HG02759 (cell line): ENCODE results near the gene CNBP.

Source experiments
- ATAC-seq: cut with Tn5 transposase; IDR thresholded peaks from one replicate; pipeline ENCODE4 v1.9.1; 2021; ENCODE audit warnings: mild to moderate bottlenecking, moderate library complexity; ENCODE audit not compliant: unreplicated experiment

The CNBP gene

DNA sequence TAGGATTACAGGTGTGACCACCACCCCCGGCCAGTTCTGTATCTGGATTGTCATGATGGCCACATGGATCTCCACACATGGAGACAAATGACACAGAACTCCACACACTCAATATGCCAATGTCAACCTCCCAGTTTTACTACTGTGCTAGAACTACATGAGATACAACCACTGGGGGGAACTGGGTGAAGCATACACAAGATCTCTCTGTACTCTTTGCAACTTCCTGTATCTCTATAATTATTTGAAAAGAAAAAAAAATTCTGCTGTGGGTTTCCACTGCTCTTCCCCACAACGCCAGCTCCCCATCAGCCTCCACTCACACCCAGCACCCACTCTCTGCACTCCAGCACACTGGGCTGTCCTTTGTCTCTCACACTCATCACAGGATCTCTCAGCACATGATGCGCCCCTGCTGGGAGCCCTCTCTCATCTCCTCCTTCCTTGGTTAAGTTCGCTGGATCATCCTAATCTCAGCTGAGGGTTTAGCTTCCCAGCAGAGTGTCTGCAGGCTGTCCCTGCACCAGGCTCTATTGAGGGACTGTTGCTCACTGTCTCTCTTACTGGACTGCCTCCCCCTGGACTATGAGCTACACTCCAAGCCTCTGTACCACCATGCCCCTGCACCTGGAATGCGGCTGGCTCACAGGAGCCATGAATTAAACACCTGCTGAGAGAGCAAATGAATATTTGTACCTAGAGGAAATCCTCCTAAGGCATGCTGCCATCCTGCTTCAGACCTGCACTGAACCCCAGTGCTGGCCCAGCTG, 51.4 kb downstream of the CNBP start:
- no peak for ATAC-seq

- no peak for ATAC-seq
These were observed 52.1 kb downstream of the CNBP start for GRCh38 chr3:129131465-129132088.

DNA sequence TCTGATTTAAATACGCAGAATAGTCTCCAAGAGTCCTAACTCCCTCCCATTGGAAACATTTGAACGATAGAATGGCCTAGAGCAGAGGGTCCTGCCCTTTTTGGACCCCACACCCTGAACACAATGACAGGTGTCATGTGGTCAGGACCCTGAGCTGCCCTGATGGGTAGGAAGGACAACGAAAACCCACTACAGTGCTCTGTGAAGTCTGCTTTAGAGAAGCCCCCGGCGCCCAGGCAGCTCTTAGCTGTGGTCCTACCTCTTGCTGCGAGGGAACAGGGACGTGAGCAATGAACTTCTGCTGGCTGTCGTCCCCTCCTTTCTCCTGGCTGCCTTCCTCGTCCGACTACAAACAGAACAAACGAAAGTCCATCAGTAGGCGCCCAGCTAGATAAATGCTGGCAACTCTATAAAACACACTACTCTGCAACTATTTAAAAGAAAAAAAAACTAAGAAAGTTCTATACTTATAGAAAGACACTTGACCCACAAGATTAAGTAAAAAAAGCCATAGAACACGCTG, 53.3 kb downstream of the CNBP start:
- ATAC-seq: no peak

DNA sequence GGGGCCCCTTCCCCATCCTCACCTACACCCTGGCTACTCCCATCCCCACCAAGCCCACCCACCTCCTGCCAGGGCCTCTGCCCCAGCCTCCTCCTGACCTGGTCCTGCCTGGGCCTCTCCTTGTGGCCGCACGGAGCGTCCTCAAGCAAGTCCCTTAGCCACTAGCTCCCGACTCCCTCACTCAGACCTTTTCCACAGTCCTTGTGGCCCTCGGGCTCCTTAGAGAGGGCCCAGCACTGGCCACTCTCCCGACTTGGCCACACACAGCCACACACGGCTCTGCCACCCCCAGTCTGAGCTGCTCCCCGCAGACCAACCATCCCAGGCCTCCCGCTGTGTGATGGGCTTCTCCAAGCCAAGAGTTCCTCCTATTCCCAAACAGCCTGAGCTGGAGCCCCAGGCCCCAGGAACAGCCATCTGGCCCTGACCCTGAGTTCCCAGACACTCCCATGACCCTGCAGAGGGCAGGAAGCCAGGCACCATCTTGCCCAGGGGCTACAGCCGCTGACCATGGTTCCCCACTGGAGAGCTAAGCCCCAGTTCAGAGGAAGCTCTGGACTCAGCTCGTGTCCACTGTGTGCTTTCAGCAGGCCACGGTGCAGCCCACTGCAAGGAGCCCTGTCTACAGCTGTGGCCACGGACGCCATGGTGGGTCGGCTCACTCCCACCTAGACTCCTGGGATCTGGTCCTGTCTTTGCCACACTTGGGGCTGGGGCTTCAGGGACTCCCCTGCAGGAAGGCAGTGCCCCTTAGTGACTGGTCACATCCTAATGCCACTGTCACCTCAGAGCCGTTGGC, 55.1 kb downstream of the CNBP start:
- ATAC-seq: no peak

DNA sequence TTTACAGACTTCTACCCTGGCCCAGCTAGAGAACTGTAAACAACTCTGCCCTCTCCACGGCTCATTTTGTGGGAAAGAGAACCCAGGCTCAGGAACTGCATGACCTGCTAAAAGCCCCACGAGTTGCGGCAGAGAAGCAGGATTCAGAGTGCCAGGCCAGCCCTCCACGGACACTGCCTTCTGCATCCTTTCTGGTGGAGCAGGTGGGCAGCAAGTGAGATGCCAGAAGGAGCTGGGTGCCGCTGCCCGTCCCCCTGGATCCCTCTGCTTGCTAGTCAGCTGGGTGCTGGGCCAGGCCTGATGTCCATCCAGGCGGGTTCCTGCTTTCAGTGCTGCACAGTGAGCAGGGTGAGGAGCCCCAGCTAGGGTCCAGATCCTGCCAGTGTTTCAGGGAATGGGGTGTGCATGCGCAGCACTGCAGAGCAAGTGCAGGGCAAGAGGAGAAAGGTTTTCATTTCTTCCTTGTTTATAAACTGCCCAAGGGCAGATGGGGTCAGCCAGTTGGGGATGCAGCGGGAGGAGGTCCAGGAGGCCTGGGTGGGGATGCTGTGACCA, 56.9 kb downstream of the CNBP start:
- ATAC-seq: no peak

DNA sequence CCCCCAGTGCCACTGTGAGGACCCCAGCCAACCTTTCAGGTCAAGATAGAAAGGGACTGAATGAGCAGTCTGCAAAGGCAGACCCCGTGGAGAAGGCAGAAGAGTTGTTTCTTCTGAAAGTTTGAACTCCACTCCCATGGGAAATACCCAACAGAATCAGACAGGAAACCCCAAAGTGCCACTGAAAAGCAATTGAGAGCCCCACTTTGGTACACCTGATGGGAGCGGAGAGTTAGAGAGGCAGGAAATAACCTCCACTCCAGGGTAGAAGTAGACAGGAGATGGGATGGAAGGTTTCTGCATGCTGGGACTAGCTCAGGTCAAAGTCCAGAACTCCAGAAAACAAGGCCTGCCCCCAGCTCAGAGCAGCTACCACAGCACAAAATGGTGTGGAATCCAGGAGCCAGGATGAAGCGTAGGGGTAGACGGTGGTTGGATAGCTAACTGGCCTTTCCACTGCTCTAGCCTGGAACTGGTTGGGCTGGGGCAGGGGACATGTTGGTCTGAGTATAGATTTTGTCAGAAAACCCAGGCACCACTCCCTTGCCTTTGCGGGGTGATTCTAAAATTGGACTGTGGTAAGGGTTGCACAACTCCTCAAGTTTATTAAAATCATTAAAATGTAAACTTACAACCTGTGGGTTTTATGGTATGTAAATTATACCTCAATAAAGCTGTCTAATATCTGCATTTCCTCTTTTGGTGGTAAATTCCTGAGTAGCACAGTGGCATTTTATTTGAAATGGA, 60.2 kb downstream of the CNBP start:
- no peak for ATAC-seq

DNA sequence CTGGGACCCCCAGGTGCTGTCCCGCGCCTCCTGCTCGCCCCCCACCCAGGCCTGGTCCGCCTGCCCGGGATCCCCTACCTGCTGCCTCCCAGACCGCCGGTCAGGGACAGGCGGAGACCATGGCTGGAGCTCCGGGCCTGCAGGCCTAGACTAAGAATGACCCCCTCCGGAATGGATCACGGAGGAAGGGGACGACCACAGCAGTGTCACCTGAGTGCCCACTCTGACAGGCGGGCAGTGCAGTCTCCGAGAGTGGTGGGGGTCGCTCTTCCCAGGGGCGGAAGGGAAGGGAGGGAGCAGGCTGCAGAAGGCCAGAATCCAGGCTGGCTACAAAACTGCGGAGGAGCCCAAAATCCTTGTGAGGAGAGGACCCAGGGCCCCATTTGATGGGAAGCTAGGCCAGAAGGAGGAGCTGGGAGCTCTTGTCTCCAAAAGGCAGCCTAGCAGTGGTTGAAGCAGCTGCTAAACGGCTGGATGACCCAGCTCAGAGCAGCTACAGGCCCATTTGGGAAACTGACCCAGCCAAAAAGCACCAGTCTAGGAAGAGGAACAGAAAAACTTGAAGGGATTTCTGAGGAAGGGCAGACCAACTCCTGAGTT, 61.2 kb downstream of the CNBP start:
- no peak for ATAC-seq

DNA sequence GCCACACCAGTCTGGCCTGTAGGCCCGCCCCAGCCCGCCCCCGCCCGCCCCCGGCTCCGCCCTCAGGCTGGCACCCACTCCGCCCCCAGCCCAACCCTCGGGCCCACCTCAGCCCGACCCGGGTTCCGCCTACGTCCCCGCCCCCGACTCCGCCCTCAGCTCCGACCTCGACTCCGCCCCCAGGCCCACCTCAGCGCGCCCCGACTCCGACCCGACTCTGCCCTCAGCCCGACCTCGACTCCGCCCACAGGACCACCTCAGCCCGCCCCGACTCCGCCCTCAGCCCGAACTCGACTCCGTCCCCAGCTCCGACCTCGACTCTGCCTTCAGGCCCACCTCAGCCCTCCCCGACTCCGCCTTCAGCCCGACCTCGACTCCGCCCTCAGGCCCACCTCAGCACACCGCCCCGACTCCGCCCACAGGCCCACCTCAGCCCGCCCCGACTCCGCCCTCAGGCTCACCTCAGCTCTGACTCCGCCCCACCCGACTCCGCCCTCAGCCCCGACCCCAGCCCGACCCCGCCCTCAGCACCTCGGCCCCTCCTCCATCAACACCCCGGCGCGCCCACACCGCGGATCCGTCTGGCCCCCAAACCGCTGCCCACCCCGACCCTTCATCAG, 61.8 kb downstream of the CNBP start, which contains the start of gene RAB43:
Gene RAB43, minus strand, starts transcription at position 13 of the 620 bp plus-strand sequence. CDS start 315 bp downstream, outside the sequence.
- ATAC-seq: peak; percentile 57

- ATAC-seq: no peak
These were observed 62.5 kb downstream of the CNBP start for GRCh38 chr3:129121016-129121791.

GRCh38 chr3:129120254-129121004, 63.3 kb downstream of the CNBP start:
- peak; percentile 64 for ATAC-seq

DNA sequence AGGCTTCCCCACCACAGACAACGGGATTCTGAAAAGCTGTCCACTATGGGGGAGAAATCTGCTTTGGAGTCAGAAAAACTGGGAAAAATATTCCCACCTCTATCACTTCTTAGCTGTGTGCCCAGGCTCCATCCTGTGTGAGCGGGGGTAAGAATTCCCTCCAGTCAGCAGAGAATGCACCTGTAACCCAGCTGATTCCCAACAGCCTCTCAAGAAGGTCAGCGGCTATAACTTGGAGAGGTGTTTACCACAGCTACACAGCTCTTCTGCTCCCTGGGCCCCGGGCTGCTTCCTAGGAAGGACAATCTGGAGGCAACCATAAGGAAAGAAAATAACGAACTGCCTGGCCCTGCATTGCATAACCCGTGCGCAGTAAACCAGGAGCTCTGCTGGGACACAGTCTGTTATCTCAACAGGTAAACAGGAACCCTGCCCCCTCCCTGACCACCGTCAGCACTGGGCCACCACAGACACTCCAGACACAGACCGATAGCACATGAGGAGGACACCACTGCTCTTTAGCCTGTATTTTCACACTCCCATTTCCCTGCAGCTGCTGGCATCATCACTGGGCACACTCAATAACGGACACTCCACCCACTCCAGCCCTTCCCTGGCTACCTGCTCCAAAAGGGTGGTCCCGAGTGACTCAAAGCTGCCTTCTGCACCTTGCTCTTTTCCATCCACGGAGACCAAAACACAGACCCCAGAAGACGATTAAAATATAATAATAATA, 64.2 kb downstream of the CNBP start:
- ATAC-seq: no peak

GRCh38 chr3:129118745-129119144, 65.0 kb downstream of the CNBP start:
- ATAC-seq: no peak
